ENCODE results near the gene ATG7.
"Not testable (repeated sequence)": the region's sequence is repeated elsewhere in the genome, so short reads cannot be mapped to it uniquely, and the experiment has no call there.

Gene ATG7

GRCh38 chr3:11477407-11477911, 205.3 kb downstream of the ATG7 start:
- DNase-seq = no peak

- DNase-seq = no peak
Measured at GRCh38 chr3:11478167-11478566, 206.0 kb downstream of the ATG7 start.

- peak; percentile 59 for DNase-seq
Measured at GRCh38 chr3:11479221-11479620, 207.0 kb downstream of the ATG7 start.

- DNase-seq = peak; percentile 45
Measured at GRCh38 chr3:11480663-11481298, 208.6 kb downstream of the ATG7 start.

GRCh38 chr3:11481556-11481955, 209.4 kb downstream of the ATG7 start:
- DNase-seq = no peak

- peak; percentile 80 for DNase-seq
Measured at GRCh38 chr3:11482021-11482420, 209.8 kb downstream of the ATG7 start.

GRCh38 chr3:11488356-11488755, 216.2 kb downstream of the ATG7 start:
- DNase-seq = not testable (repeated sequence)

- DNase-seq = no peak
Measured at GRCh38 chr3:11494131-11494916, 222.1 kb downstream of the ATG7 start.

- no peak for DNase-seq
Measured at GRCh38 chr3:11495948-11496557, 223.9 kb downstream of the ATG7 start.

- no peak for DNase-seq
Measured at GRCh38 chr3:11498177-11498576, 226.0 kb downstream of the ATG7 start.

GRCh38 chr3:11498646-11499045, 226.4 kb downstream of the ATG7 start:
- DNase-seq = no peak

- DNase-seq = no peak
Measured at GRCh38 chr3:11499144-11499543, 226.9 kb downstream of the ATG7 start.

GRCh38 chr3:11502413-11502812, 230.2 kb downstream of the ATG7 start:
- DNase-seq = not testable (repeated sequence)

GRCh38 chr3:11507719-11508118, 235.5 kb downstream of the ATG7 start:
- no peak for DNase-seq

GRCh38 chr3:11508346-11509172, 236.4 kb downstream of the ATG7 start:
- no peak for DNase-seq

- peak; percentile 75 for DNase-seq
Measured at GRCh38 chr3:11509173-11510000, 237.2 kb downstream of the ATG7 start.

- DNase-seq = no peak
Measured at GRCh38 chr3:11510001-11510340, 237.8 kb downstream of the ATG7 start.

- no peak for DNase-seq
Measured at GRCh38 chr3:11510356-11510755, 238.2 kb downstream of the ATG7 start.

- DNase-seq = not testable (repeated sequence)
Measured at GRCh38 chr3:11511606-11512005, 239.4 kb downstream of the ATG7 start.

GRCh38 chr3:11513125-11513816, 241.1 kb downstream of the ATG7 start:
- DNase-seq = not testable (repeated sequence)

- no peak for DNase-seq
Measured at GRCh38 chr3:11513817-11514135, 241.6 kb downstream of the ATG7 start.
